Measurements from ENCODE around the gene DEK.
A peak's percentile ranks its signal among the peaks of the same experiment; 100 is the strongest.
"Not testable (repeated sequence)": the region's sequence is repeated elsewhere in the genome, so short reads cannot be mapped to it uniquely, and the experiment has no call there.

Gene DEK, protein sequence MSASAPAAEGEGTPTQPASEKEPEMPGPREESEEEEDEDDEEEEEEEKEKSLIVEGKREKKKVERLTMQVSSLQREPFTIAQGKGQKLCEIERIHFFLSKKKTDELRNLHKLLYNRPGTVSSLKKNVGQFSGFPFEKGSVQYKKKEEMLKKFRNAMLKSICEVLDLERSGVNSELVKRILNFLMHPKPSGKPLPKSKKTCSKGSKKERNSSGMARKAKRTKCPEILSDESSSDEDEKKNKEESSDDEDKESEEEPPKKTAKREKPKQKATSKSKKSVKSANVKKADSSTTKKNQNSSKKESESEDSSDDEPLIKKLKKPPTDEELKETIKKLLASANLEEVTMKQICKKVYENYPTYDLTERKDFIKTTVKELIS

DNA sequence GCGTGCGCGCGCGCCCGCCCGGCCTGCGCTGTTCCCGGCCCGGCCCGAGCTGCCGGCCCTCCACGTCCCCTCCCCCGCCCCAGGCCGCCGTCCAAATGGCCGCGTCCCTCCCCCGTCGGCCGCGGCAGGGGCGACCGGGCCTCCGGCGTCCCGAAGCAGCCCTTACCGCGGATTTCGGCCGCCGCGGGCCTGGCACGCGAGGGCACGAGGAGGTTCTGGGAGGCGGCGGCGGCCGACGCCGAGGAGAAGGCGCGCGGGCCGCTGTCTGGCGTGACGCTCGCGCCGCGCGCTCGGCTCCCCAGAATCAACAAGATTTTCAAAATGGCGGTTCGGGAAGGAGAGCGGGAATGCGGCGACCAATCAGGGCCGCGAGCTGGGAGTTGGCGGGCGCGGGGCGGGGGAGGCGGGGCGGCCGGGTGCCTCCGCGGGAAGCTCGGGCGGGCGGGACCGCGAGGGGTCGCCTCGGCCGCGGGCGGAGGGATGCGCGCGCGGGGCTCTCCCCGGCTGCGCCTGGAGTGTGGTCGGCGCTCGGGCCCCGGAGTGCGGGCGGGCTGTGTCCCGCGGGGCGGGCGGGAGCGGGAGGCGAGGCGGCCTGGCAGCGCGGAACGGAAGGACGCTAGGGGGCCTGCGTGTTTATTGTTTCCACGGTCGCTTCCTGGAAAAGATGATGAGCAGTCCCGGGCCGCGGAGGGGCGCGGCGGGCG lies at the start of gene DEK:
Gene DEK, minus strand, starts transcription at position 312 of the 704 bp plus-strand sequence. CDS start 543 bp downstream, outside the sequence.
- peak; percentile 94 for DNase-seq

- no peak for DNase-seq
Observed at GRCh38 chr6:18312368-18312767, 48.0 kb upstream of the DEK start.

GRCh38 chr6:18310010-18310409 lies 45.7 kb upstream of the DEK start:
- not testable (repeated sequence) for DNase-seq

DNA sequence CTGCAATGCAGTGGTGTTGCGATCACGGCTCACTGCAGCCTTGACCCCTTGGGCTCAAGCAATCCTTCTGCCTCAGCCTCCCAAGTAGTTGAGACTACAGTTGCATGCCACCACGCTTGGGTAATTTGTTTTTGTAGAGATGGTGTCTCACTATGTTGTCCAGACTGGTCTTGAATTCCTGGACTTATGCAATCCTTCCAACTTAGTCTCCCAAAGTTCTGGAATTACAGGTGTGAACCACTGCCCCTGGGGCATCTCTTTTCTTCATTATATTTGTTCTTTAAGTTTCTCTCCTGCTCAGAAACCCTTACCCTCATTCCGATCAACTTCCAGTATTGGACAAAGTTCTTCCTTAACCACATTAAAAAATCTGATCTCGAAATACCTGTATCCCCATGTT lies 44.7 kb upstream of the DEK start:
- DNase-seq, result no peak

- no peak for DNase-seq
Observed at GRCh38 chr6:18308070-18308735, 43.9 kb upstream of the DEK start.

GRCh38 chr6:18306977-18307376 lies 42.6 kb upstream of the DEK start:
- no peak for DNase-seq

GRCh38 chr6:18302561-18303439 lies 38.5 kb upstream of the DEK start:
- DNase-seq, result no peak

DNA sequence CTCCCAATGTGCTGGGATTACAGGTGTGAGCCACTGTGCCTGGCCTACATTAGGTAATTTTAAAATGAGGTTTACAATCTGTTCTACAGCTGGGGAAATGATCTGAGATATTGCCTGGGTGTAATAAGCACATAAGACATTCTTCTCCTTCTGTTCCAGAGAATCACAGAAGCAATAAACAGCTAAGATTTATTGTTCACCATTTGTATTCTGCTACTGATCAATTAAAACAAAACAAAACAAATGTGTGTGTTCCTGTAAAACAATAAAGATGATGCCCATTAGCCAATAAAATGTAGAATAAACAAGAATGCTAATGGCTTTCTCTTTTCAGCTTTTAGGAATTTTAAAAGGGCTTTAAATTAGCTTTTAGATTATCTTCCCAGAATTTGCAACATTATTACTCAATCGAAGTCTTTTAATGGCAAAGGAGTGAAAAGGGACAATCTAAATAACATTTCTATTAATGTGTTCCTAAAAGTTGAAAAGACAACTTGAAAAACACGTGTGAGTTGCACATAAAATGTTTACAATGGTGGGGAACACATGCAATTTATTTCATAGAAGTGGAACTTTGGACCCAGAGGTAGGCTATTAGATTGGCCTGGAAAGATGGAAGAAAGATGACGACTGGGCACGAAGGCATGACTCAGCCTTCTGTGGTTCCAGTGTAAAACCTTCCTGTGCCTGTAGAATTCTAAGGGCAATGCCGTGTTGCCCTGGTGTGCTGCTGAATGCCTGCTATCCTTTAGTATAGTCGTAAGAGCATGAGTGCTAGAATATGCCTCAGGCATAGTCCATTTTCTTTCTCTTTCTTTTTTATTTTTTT lies 29.0 kb upstream of the DEK start:
- no peak for DNase-seq

- DNase-seq, result no peak
Observed at GRCh38 chr6:18289283-18289682, 25.0 kb upstream of the DEK start.

- DNase-seq, result no peak
Observed at GRCh38 chr6:18284261-18284660, 19.9 kb upstream of the DEK start.

- DNase-seq, result no peak
Observed at GRCh38 chr6:18281564-18281963, 17.2 kb upstream of the DEK start.

DNA sequence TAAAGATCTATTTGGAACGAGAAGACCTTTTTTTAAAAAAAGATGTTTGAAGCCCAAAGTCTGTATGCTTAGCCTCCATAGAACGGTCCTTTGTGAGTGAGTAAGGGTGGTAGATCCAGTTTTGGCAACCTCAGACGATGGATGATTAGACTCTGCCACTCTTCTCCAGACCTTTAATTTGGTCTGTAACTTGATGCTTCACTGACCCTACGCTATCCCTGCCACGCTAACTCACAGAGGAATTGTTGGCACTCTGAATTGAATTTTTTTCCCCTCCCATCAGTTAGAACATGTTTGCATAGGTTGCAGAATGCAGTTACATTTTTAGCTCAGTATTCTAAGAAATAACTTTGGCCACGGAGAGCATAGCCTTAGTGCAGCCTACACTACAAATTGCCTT lies 15.8 kb upstream of the DEK start:
- no peak for DNase-seq

GRCh38 chr6:18279422-18279821 lies 15.1 kb upstream of the DEK start:
- DNase-seq, result no peak

GRCh38 chr6:18277237-18278006 lies 13.1 kb upstream of the DEK start:
- no peak for DNase-seq

GRCh38 chr6:18276610-18277236 lies 12.4 kb upstream of the DEK start:
- no peak for DNase-seq

DNA sequence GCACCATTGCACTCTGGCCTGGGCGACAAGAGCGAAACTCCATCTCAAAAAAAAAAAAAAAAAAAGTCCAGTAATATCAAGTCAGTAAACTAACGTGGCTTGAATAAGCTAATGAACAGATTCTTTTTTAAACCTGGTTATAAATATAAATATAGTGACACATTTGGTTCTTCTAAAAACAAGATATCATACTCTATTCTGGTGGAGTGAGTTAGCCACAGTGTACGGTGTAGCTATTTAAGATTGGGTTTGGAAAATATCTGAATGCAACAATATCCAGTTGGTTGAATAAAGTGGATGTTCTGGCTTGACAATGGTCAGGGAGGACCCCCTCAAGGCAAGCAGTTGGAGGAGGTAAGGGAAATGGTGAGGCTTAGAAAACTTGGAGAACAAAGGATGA lies 5.9 kb upstream of the DEK start:
- DNase-seq, result no peak

- DNase-seq, result no peak
Observed at GRCh38 chr6:18269717-18270116, 5.4 kb upstream of the DEK start.

DNA sequence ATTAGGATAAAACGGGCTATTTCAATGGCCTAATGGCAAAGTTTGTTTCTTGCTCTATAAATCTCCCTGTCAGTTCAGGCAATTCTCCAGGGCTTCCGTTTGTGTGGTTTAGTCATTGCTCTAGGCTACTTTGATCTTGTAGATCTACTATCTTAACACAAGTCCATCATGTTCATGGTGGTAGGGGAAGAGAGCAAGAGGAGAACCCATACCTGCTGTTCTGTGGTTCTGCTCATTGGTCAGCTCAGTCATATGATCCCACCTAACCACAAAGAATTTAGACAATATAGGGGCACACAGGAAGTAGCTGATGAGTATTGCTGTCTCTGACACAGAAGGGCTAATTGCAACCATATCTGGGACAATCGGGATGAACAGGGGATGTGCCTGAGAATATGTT lies 4.9 kb upstream of the DEK start:
- DNase-seq, result no peak

DNA sequence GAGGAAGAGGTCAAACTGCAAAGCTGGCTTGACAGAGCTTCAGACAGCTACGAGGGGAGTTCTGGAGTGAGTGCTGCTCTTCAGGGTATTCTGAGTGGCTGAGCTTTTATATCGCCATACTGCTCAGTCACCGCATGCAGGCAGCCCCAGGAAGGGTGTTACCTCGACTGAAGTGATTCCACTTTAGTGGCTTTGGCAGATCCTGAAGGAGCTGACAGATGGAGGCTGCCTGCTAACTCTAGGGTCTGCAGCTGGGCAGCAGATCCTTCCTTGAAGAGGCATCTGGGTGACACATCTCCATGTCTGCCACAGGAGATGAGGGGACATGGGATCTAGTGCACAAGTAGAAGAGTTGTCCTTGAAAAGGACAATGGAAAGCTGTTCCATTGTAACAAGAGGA lies 3.7 kb upstream of the DEK start:
- no peak for DNase-seq

DNA sequence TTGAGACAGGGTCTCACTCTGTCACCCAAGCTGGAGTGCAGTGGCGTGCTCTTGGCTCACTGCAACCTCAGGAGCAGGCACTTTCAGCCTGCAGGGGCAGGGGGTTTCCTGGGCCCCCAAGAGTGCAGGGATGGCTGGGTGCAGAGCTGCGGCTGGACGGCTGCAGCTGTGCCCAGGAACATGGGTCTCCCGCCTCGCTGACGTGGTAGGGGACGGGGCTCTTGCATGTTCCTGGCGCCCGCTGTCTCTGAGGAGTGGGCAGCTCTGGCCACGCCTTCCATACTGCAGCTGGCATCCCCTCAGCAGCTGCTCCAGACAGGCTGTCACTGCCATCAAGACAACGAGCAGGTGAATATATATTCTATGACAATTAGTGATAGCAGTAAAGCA lies 2.2 kb upstream of the DEK start:
- no peak for DNase-seq
